DMS79 (cell line): Measurements from ENCODE around the gene SDC1.

Experiments
- DNase-seq: peaks from one replicate; lab custom pipeline; 2025; lab: John Stamatoyannopoulos, UW

The SDC1 gene

DNA sequence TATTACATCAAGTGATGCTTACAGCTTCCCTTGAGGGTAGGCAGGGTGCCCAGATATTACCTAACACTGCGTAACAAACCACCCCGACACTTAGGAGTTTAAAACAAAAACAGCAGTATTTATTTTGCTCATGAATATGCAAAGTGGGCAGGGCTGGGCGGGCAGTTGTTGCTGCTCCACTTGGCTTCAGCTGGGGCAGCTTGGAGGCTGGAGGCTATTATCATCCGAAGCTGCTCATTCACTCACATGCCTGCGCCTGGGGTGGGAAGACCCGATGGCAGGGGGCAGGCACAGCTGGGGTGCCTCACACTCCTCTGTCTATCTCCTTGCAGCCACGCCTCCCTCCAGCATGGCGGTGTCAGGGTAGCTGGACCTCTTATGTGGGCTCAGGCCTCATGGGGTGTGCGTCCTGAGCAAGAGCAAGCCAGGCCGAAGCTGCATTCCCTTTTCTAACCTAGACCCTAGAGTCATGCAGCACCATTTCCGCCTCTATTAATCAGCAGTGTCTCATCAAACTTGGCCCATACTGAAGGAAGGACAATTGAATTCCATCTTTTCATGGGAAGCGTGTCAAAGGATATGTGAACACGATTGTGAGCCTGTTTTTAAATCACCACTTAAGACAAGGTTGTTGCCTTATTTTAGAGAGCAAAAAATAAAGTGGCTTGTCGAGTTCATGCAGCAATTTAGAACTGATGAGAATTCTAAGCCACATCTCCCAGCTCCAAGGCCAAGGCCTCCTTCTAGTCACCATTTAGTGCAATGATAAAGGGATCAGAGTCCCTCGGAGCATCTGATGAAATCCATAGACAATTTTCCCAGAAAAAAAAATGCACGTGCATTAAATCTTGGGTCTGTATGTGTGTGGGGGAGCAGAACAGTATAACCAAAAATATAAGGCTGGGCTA lies 54.9 kb downstream of the SDC1 start:
- no peak for DNase-seq

GRCh38 chr2:20168727-20169696 lies 55.9 kb downstream of the SDC1 start:
- DNase-seq: no peak

GRCh38 chr2:20168048-20168726 lies 56.7 kb downstream of the SDC1 start:
- DNase-seq: no peak

DNA sequence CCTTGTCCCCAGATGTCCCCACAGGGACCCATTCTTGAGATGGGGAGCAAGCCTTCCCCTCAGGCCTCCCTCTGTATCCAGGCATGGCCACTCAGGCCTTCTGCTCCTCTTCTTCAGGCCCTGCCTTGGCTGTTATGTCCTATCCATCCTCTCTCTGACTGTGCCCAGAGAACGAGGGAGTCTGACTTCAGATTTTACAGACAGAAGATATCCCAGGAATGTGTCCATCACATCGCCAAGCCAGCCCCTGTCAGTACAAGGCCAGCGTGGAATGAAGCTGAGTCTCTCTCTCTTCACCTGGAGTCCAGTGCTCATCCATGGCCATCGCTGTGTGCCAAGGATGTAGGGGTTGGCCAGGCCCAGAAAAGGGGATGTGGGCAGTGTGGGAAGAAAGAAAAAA lies 57.6 kb downstream of the SDC1 start:
- no peak for DNase-seq

DNA sequence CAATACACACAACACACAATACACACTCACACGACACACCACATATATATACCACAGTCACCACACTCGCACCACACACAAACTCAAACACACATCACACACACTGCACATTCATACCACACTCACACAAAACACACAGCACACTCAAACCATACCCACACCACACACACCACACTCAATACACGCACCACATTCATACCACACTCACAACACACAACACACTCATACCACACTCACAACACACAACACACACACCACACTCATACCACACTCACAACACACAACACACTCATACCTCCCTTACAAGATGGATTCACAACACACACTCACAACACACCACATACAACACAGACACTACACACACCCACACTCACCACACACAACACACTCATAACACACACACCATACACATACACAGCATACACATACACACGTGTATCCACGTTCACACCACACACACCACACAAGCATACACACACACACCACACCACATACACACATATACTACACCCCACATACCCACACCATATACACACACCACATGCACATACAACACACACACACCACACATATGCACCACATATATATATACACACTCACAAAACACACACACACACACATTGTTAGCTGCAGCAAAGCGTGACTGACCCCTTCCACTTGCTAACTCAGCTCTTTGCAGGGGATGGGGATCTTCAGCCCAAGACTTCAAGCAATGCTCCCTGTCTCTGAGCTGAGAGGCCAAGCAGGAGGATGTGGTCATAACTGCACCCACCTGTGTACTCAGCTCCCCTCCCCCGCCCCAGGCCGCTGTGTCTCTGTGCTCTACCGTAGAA lies 59.0 kb downstream of the SDC1 start:
- no peak for DNase-seq

GRCh38 chr2:20164734-20165478 lies 60.0 kb downstream of the SDC1 start:
- no peak for DNase-seq

DNA sequence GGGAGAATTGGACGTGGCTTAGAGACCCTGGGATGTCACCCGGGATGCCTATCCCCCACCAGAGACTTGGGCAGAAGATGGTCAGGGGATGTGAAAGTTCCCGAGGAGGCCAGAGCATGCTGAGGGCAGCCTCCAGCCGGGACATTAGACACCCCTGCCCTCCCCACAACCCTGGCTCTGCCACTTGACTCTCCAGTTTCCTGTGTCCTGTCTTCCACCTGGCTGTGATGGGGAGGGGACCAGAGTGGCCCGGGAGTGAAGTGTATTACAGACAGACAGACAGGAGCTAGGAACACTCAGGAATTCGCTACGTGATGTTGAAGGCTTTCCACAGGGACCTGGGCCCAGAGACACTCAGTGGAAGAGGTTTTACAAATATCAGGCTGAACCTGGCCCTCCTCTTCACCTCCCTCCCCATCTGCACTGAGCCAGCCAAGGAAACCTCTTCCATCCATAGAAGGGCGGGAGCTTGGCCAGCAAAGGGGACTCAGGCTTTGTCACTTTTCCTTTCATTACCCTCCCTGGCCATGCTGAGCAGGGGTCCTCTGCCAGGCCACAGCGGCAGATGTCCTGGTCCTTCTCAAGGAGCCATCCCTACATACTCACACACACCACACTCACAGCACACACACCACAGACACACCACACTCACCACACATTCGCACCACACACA lies 60.7 kb downstream of the SDC1 start:
- no peak for DNase-seq

DNA sequence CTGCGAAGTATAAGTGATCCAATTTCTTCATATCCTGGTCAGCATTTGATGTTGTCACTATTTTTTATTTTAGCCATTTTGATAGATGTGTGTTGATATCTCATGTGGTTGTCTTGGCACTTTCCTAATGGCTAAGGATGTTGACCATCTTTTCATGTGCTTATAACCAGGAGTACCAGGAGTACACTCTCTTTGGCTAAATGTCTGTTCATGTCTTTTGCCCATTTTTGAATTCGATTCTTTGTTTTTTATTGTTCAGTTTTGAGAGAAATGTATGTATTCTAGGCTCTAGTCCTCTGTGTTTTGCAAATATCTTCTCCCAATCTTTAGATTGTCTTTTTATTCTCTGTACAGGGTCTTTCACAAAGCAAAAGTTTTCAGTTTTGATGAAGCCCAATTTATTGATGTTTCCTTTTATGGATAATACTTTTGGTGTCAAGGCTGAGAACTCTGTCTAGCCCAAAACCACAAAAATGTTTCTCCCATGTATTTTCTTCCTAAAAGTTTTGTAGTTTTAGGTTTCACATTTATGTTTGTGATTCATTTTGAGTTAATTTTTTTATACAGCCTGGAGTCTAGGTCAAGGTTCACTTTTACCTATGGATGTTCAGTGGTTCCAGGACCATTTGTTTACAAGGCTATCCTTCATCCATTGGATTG lies 65.4 kb downstream of the SDC1 start:
- no peak for DNase-seq

GRCh38 chr2:20157193-20157891 lies 67.6 kb downstream of the SDC1 start:
- peak; percentile 41 for DNase-seq

DNA sequence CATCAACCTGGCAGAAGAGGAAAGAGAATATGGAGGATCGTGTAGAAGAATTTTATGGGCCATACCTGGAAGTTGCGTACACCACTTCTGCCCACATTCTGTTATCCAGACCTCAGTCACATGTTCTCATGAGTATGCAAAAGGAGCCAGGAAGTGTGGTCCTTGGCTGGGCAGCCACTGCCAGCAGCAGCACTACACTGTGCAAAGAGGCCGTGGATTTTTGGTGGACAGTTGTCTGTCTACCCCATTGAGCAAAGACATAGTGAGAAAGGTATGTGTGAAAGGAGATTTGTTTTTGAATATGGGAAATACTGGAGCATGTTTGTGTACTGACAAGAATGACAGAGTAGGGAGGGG lies 68.1 kb downstream of the SDC1 start:
- no peak for DNase-seq

DNA sequence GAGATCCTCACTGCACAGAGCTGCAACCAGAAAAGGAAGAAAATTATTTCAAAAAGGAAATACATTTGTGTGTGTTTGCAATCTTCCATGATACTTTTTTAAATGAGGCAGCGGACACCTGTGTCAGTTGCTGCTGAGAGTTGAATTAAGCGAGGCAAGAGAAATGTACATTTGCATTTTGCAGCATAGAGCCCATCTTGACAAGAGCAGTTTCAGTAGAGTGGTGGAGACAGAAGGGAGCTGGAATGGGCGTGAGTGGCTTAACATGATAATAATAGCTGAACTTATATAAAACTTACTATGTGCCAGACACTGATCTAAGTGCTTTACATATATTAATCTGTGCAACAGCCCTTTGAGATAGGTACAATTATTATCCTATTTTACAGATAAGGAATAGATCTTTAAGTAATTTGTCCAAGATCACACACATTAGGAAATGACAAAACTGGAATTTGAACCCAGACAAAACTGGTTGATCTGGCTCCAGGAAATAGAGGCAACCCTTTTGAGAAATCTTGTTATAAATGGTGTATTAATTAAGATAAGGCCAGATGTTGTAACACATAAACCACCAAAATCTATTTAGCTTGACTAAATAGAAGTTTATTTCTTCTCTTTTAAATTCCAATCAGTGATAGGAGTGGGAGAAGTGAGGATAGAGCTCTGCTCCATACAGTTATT lies 68.7 kb downstream of the SDC1 start:
- no peak for DNase-seq

DNA sequence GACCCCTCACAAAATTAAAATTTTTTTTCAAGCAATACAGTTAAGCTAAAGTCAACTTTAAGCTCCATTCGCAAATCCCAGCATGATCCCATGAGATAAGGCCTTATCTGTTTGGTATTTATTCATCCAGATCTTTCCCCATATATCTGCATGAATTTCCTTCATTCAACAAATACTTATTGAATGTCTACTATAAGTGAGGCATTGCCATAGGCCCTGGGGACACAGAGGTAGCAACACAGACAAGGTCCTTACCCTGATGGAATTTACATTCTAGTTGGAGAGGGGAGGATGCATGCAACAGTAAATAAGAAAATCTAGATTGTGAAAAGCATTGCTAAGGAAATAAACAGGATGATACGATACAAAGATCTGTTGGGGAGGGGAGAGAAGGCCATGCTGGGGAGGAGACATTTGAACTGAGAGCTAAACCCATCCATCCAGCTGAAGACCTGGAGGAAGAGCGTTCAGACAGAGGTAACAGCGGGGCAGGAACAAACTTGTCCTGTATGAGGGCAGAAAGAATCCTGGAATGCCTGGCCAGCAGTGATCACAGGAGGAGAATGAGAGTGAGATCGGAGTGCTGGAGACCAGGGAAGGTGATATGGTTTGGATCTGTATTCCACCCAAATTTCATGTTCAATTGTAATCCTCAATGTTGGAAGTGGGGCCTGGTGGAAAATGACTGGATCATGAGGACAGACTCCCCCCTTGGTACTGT lies 71.6 kb downstream of the SDC1 start:
- DNase-seq: no peak

GRCh38 chr2:20150806-20151571 lies 73.9 kb downstream of the SDC1 start:
- DNase-seq: no peak
